Endometrium (tissue), 2 donors: Measurements from ENCODE around the gene SLC27A4.

Experiments used
- FAIRE-seq: peaks from 2 replicates; lab custom pipeline; 2012; peaks lifted over from hg19 to GRCh38; lab: Jason Lieb, UNC
- donor health status: control.
- donor health status: control.

SLC27A4 gene

DNA sequence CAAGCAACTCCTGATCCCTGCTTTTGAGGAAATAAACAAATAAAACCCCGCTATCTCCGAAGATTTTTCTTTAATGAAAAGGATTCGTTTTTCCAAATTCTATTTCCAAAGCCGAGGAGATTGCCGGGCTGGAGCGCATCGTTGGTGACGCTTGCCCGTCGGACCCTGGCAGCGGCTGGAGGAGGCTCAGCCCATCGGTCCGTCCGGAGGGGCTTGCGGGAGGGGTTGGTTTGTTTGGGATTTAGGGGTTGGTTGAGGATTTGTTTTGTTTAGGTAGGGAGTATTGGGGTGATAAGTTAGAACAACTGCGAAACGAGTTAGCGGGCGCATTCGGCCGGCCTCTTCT is 51.6 kb downstream of the SLC27A4 start:
- no peak for FAIRE-seq

DNA sequence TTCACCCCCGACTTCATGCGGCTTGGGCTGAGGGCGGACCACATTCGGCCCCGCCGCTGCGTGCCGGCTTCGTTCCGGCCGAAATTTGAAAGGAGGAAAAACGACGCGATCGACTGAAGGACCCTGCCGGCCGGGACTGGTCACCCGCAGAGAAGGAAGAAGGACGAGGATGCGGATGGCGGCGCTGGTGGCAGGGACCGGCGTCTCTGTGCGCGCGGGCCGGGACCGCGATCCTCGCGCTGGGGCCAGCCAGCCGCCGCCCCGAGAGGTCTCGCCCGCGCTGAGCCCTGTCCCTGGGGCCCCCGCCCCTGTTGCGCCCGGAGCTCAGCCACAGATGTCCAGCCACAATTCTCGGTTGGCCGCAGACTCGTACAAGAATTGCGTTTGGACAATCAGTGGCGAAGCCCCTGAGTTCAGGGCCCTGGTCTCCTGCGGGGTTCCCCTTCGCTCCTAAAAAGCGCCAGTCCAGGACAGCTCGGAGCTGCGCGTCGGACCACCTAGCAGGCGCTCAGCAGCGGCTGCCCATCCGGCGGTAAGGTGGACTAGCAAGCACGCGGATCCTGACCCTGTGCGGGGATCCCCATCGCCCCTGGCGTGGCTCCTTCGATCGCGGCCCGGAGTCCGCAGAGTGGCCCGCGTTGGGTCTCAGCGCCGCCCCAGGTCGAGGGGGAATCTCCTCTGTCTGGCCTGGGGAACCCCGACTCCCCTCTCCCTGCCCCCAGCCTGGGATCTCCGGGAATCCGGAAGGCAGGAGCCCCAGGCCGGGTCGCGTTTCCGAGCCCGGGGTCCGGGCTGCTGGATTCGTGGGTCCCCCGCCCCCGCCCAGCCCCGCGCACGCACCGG is 52.2 kb downstream of the SLC27A4 start:
- no peak for FAIRE-seq

DNA sequence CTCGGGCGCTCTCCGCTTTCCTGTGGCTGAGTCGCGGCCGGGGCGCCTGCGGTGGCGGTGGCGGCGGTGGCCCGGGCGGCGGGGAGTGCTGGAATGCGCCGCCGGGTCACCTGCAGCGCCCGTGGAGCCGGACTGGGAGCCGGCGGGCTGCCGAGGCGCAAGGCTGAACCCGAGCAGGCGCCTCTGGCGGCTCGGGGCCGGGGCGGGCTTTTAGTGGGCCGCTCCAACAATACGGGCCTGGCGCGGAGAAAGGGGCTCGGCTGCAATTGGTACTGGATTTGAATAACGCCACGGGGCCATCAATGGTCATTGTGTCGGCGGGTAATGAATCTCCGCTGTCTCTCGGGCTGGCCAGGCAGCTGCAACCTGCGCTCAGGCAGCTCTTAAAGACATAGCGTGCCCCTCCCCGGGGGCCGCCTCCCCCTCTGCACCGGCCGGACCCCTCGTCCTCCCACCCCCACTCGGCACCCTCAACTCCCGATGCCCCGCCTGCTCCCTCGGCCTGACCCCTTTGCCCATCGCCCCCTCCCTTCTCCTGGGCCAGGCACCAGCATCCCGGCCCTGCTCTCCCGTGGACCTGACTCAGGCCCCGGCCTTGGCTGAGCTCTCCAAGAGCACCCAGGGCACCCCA is 52.9 kb downstream of the SLC27A4 start:
- FAIRE-seq: no peak

DNA sequence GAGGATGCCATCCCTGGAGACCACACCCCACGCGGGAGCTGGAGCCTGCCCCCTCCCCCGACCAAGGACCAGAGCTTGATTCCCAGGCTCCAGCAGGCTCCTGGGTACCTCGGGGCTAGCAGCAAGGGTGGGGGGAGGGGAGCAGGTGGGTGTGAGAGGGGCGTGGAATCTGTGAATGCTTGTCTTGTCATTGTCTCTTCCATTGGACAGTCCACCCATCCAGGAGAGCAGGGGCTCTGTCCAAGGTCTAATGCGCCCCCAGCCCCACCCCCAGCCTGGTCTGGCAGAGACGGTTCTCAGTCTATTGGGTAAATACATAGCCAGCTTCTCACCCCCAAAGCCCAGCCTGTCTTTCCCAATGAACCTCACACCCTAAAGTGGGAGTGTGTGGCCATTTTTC is 53.6 kb downstream of the SLC27A4 start:
- no peak for FAIRE-seq

DNA sequence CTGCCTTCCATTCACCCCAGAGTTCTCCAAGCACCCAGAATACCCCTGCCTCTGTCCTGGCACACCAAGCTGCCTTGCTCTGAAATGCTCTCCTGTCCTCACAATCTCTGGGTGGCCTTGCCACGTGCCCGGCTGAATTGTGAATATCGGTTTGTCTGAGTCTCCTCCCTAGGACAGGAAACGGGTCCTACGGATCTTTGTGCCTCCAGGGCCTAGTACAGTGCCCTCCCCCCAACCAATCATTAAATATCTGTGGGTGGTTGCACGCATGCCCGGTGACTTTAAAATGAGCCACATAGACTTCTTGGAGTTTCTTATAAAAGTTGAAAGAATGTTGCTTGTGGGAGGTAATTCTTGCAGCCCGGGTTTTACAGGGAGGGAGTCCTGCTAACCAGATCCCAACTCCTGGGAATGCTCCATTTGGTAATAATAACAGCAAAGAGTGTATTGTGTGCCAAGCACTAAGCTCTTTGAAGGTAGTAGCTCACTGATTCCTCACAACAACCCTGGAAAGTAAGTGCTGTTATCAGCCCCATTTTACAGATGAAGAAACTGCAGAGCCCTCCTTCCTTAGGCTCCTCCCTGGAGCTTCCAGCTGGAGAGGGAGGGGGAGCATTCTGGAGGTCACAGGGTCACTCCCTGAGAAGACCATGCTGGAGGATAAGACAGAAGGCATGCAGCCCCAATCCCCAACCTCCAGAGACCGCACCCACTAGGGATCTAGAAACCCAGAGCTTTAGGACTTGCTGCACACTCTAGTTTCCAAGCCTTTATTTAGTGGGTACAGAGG is 54.2 kb downstream of the SLC27A4 start:
- FAIRE-seq: no peak

DNA sequence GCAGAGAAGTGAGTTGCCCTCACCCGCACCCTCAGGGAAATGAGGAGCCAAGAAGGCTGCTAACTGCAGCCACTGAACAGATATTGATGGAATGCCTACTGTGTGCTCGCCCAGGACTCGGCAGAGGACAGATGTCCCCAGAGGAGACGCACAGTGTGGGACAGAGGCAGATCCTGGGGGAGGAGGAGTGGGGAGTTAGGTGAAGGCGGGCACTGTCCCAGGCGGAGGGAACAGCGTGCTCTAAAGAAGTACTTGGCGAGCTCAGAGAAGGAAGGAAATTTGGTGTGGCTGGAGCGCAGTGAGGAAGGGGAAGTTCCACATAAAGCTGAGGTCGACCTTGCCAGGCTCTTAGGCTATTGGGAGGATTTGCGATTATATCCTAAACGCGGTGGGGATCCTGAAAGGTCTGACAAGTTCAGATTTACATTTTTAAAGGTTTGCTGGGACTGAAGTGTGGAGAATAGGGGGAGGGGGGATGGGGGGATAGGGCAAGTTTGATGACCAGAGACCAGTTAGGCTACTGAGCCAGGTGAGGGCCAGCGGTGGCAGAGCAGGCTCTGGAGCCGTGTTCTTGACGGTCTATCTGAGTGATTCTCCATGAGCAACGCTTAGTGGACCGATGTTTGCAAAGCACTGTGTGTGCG is 56.8 kb downstream of the SLC27A4 start:
- FAIRE-seq: no peak

DNA sequence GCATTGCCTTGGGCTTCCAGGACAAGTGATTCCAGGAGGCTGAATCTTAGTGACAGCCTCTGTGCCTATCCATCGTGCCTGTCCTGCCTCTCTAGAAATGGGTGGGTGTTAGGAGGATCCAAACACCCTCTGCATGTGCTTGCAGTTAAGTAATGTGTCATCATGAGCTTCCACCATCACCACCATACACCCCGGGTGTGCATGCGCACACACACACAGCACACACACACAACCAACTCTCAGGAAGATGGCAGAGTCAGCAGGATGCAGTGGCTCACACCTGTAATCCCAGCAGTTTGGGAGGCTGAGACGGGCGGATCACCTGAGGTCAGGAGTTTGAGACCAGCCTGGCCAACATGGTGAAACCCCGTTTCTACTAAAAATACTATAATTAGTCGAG is 57.5 kb downstream of the SLC27A4 start:
- no peak for FAIRE-seq

DNA sequence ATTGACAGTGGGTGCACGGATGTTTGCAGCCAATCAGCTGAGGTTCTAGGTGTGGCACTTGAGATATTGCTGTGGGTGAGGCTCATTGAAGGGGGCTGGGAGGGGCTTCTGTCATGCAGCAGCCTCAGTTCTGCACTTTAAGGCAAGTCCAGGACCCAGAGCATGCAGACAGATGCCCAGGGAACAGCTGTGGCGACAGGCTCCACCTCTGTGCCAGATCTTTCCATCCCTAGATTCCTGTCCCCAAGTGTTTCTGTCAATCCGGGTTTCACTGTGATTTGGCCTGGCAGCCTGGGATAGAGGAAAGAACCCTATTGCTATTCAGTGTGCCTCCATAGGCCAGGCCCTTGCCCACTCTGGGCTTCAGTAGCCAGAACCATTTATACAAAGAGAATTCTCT is 59.5 kb downstream of the SLC27A4 start:
- no peak for FAIRE-seq

DNA sequence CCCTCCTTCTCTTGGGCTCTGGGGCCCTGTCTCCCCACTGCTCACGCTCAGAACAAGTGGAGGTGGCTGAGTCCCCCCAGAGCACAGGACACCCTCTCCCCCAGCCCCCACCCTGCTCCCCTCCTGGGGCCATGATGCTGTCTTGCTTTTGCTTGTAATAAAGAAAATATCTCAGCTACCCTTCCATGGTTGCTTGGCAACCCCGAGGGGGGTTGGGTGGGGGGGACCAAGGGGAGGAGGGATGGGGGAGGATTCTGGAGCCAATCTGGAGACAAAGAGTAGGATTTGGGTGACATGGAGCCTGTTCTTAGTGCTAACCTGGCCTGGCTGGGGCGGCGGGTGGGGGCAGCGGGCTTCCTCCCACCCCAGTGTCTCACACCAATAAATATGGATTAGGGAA is 64.2 kb downstream of the SLC27A4 start:
- FAIRE-seq: no peak

DNA sequence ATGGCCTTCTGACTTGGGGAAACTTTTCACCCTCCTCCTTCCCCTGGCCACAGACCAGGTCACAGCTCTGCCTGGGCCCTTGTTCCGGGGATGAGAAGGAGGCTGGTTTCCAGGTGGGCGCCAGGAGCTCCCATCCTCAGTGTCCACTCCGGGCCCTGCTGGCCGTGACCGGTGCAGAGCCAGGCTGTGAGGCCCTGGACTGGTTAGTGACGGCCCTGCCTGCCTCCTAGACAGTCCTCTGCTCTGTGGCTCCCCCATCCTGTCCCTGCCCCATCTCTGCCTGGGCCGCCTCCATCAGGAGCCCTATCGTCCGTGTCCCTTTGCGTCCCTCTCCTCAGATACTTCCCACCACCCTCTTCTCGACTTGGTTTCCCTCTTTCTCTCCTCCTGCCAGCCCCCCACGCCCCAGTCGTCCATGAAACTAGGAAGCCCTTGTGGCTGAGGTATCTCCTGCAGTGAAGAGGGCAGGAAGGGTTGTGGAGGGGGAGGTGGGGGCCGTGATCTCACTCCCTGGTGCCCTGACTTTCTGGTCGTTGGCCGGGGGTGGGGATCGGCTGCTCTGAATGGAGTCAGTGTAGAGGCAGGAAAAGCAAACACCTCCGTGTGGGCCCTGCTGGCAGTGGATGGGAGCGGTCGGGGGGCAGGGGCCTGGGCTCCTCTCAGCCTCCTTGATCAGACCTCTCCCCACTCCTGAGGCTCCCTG is 64.9 kb downstream of the SLC27A4 start:
- FAIRE-seq: no peak

DNA sequence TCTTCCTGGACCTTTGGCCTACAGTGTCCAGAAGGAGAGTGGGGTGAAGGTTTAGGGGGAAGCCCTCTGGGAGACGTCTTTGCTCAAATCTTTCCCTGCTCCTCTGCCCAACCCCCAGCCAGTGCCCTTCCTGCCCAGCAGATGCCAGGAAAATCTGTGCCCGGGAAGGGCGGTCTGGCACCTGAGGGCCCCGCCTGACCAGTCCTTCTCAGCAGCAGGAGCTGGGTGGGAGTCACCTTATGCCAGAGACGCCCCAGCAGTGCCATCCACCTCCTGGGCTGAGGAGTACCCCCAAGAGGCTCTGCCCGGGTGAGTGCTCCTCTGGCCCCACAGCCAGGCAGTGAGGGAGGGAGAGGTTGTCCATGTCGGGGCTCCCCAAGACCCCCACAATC is 65.4 kb downstream of the SLC27A4 start:
- no peak for FAIRE-seq

DNA sequence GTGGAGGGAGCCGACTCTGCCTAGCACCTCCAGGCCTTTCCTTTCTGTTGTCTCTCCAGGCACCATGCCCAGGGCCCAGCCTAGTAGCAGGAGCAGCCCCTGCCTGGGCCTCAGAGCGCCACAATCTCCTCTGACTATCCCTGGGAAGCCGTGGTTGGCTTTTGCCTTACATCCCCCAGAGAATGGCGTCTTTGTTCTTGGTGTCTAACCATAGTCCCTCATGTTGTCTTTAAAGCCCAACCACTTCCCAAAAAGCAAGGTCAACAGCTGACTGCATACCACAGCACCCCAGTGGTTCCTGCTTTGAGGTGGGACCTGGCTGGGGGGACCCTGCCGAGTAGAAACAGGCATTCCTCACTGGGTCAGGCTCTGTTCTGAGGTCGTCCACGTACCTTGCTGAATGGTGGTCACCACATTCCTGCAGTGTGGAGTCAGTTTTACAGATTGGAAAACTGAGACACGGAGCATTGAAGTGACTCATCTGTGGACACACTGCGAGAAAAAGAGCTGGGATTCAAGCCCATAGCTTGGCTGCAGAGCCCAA is 66.6 kb downstream of the SLC27A4 start:
- FAIRE-seq: no peak

DNA sequence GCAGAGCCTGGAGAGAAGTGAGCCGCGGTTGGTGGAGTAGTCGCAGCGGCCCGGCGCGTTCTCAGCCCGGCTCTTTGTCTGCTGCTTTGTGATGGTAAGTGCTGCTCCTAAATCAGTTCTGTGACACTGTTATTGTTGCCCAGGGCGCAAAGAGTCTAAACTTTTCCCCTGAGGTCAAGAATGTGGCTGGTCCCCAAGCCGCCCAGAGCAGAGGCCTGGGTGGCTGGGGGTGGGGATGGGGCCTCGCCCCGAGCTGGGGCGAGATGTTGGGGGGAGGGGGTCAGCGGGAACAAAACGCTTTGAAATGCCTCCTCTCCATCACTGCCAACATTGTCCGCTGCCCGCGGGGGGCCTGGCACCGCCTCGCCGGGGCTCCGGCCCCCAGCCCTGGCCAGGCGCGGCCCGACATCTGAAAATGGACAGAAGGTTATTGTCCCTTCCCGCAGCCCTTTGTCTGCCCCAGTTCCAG is 68.7 kb downstream of the SLC27A4 start:
- FAIRE-seq: no peak

DNA sequence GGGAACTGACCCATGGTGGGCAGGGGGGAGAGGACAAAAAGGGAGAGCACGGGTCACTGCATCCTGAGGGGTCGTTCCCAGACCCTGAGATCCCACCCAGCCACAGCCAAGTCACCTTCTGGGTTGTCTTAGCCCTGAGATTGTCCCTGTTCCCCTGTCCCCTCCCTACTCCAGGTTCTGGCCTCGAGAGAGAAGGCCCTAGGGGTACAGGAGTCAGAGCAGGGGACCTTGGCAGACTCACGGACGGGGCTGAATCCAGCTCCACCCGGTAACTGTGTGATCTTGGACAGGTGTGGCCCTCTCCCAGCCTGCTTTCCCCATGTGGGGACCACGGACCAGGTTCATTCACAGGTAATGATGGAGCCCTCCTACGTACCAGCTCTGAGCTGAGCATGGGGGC is 69.1 kb downstream of the SLC27A4 start:
- FAIRE-seq: no peak

DNA sequence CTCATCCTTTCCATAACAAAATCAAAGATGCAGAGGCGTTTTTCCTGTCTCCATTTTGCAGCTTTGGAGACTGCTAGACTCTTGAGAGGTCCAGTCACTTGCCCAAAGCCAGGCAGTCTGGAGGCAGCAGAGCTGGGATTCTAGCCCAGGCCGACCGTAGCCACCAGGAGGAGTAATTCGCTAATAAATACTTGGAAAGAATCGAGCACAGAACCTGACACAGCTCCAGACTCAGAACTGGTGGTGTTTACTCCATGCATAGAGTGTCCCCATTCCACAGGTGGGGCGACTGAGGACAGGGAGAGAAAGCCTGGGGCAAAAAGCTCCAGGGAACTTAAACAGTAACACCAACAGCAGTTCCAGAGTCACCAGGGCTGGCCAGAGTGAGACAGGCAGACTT is 69.7 kb downstream of the SLC27A4 start:
- no peak for FAIRE-seq
